Measurements from ENCODE around the gene TP63.

TP63 gene

GRCh38 chr3:189851682-189852081 is 220.5 kb downstream of the TP63 start (continued):
- TF ChIP-seq ARNTL (CRISPR knock-in tag; IDR thresholded peaks at IDR 0.05; ENCODE audit: borderline replicate concordance, low read depth) = no peak

GRCh38 chr3:189853906-189854305 is 222.7 kb downstream of the TP63 start:
- no peak for ATAC-seq
- no peak for TF ChIP-seq ZC3H10 (CRISPR knock-in tag; IDR thresholded peaks at IDR 0.05)
- TF ChIP-seq ISL1 (CRISPR knock-in tag; IDR thresholded peaks at IDR 0.05) = no peak
- TF ChIP-seq CSDC2 (CRISPR knock-in tag; IDR thresholded peaks at IDR 0.05) = no peak
- no peak for TF ChIP-seq OSR1 (CRISPR knock-in tag; IDR thresholded peaks at IDR 0.05)
- no peak for TF ChIP-seq ZNF565 (CRISPR knock-in tag; conservative IDR thresholded peaks at IDR 0.05; ENCODE audit: low read depth)
- TF ChIP-seq PATZ1 (CRISPR knock-in tag; IDR thresholded peaks at IDR 0.05; ENCODE audit: borderline replicate concordance) = no peak
- no peak for TF ChIP-seq TOX (CRISPR knock-in tag; IDR thresholded peaks at IDR 0.05; ENCODE audit: borderline replicate concordance)
- no peak for TF ChIP-seq PPARA (CRISPR knock-in tag; IDR thresholded peaks at IDR 0.05; ENCODE audit: borderline replicate concordance)
- TF ChIP-seq TSHZ2 (CRISPR knock-in tag; IDR thresholded peaks at IDR 0.05) = no peak
- TF ChIP-seq SNAI2 (CRISPR knock-in tag; IDR thresholded peaks at IDR 0.05) = no peak
- no peak for TF ChIP-seq ZNF8 (CRISPR knock-in tag; IDR thresholded peaks at IDR 0.05)
- no peak for TF ChIP-seq POU6F1 (CRISPR knock-in tag; IDR thresholded peaks at IDR 0.05; ENCODE audit: borderline replicate concordance, low read depth)
- no peak for TF ChIP-seq RARB (CRISPR knock-in tag; IDR thresholded peaks at IDR 0.05)
- no peak for TF ChIP-seq CREB5 (CRISPR knock-in tag; IDR thresholded peaks at IDR 0.05; ENCODE audit: low read depth)
- TF ChIP-seq BACH2 (CRISPR knock-in tag; IDR thresholded peaks at IDR 0.05; ENCODE audit: borderline replicate concordance) = no peak
- TF ChIP-seq CSRNP3 (CRISPR knock-in tag; IDR thresholded peaks at IDR 0.05) = no peak
- TF ChIP-seq ZNF70 (CRISPR knock-in tag; IDR thresholded peaks at IDR 0.05) = no peak
- TF ChIP-seq TCF4 (CRISPR knock-in tag; IDR thresholded peaks at IDR 0.05; ENCODE audit: borderline replicate concordance) = no peak
- TF ChIP-seq ESRRG (CRISPR knock-in tag; IDR thresholded peaks at IDR 0.05) = no peak
- TF ChIP-seq GLIS3 (CRISPR knock-in tag; IDR thresholded peaks at IDR 0.05) = no peak

GRCh38 chr3:189860296-189860695 is 229.1 kb downstream of the TP63 start:
- no peak for ATAC-seq
- TF ChIP-seq CSDC2 (CRISPR knock-in tag; IDR thresholded peaks at IDR 0.05) = no peak
- no peak for TF ChIP-seq ZFP3 (CRISPR knock-in tag; IDR thresholded peaks at IDR 0.05)
- no peak for TF ChIP-seq ISL1 (CRISPR knock-in tag; IDR thresholded peaks at IDR 0.05)
- TF ChIP-seq ZNF70 (CRISPR knock-in tag; IDR thresholded peaks at IDR 0.05) = no peak
- TF ChIP-seq BACH2 (CRISPR knock-in tag; IDR thresholded peaks at IDR 0.05; ENCODE audit: borderline replicate concordance) = no peak
- TF ChIP-seq RARB (CRISPR knock-in tag; IDR thresholded peaks at IDR 0.05) = no peak
- TF ChIP-seq ZNF8 (CRISPR knock-in tag; IDR thresholded peaks at IDR 0.05) = no peak
- no peak for TF ChIP-seq TCF4 (CRISPR knock-in tag; IDR thresholded peaks at IDR 0.05; ENCODE audit: borderline replicate concordance)
- TF ChIP-seq PATZ1 (CRISPR knock-in tag; IDR thresholded peaks at IDR 0.05; ENCODE audit: borderline replicate concordance) = no peak
- TF ChIP-seq ZC3H10 (CRISPR knock-in tag; IDR thresholded peaks at IDR 0.05) = no peak
- TF ChIP-seq SNAI2 (CRISPR knock-in tag; IDR thresholded peaks at IDR 0.05) = no peak
- TF ChIP-seq GLIS3 (CRISPR knock-in tag; IDR thresholded peaks at IDR 0.05) = no peak

All from SK-N-SH treated with all-trans-retinoic acid at 6 μM for 48 hours (cell line).